HepG2 (cell line): Measurements from ENCODE around the gene KRT38. TPM values are rescaled to one million over a fixed set of nuclear protein-coding genes. Genes with fewer than 3 reads are reported as not detected.

Experiments
- ATAC-seq: fragments of 200-7000 bp; cut with Tn5 transposase; 3 replicates; pipeline ENCODE4 v1.9.1; 2020; ENCODE audit warnings: mild to moderate bottlenecking, moderate library complexity
- BruUV-seq: library from RNA; stranded (reverse); fragments of 400-500 nt; replicated peaks from 2 replicates; lab custom pipeline; 2021; lab: Mats Ljungman, UMichigan
- CTCF ChIA-PET: fragments of 300-600 bp; formaldehyde crosslinking; extraction: SDS; loops from one replicate; lab custom pipeline; 2021; ENCODE audit warnings: low total read pairs, inconsistent platforms, low intra/inter-chr PET ratio; lab: Yijun Ruan, JAX
- POLR2A ChIA-PET: fragments of 350-600 bp; sonication (Branson Sonifier 250); formaldehyde crosslinking; loops from one replicate; lab custom pipeline; 2020; ENCODE audit warnings: antibody characterized with exemption, inconsistent platforms; lab: Yijun Ruan, JAX
- DNase-seq: peaks from one replicate; pipeline ENCODE4 v3.0.0-alpha.2; 2015; ENCODE audit warnings: low spot score
- FAIRE-seq: peaks from 3 replicates; lab custom pipeline; 2011; peaks lifted over from hg19 to GRCh38; lab: Jason Lieb, UNC
- H2AFZ ChIP-seq: one replicate; pipeline ENCODE4 v1.6.1; 2011; ENCODE audit warnings: low read length, inconsistent platforms
- H3K27ac ChIP-seq: fragments of 300-600 bp; 3 replicates; pipeline ENCODE4 v1.8.0; 2011; ENCODE audit warnings: mixed run types, mild to moderate bottlenecking, mixed read lengths, low read length, inconsistent platforms; ENCODE audit not compliant: insufficient read depth; ENCODE audit errors: extremely low read length
- H3K27me3 ChIP-seq, 2 experiments: fragments of 200-600 bp in 1 of 2; 2 replicates in 1 of 2; 3 replicates in 1 of 2; pipeline versions ENCODE4 v1.6.0 to v1.8.0; 2011; ENCODE audit warnings: low read length in 2 of 2, mild to moderate bottlenecking in 2 of 2, moderate library complexity in 2 of 2, inconsistent platforms in 1 of 2; ENCODE audit not compliant: insufficient read depth in 2 of 2, control insufficient read depth in 1 of 2
- H3K36me3 ChIP-seq, 2 experiments: fragments of 200-600 bp in 1 of 2; replicated peaks in 1 of 2; 2 replicates in 1 of 2; 3 replicates in 1 of 2; pipeline versions ENCODE4 v1.5.1 to v1.8.0; 2011; ENCODE audit warnings: low read length in 2 of 2, inconsistent platforms in 1 of 2; ENCODE audit not compliant: insufficient read depth in 2 of 2, control insufficient read depth in 1 of 2
- H3K4me1 ChIP-seq: 2 replicates; pipeline ENCODE4 v1.5.1; 2012; ENCODE audit warnings: low read length, inconsistent platforms; ENCODE audit not compliant: insufficient read depth
- H3K4me2 ChIP-seq: 2 replicates; pipeline ENCODE4 v1.6.0; 2011; ENCODE audit warnings: low read depth, low read length, inconsistent platforms
- H3K4me3 ChIP-seq, 3 experiments: fragments of 200-600 bp in 1 of 3; sonication (generic), shearing (Covaris generic) in 1 of 3; replicated peaks in 1 of 3; 2 replicates each; pipeline ENCODE4 v1.5.1; 2011 to 2016; ENCODE audit warnings: low read length in 3 of 3, inconsistent platforms in 2 of 3, low read depth in 2 of 3, mild to moderate bottlenecking in 2 of 3, control low read depth in 1 of 3, mixed read lengths in 1 of 3; ENCODE audit not compliant: insufficient read depth in 1 of 3
- H3K79me2 ChIP-seq: one replicate; pipeline ENCODE4 v1.6.1; 2011; ENCODE audit warnings: low read length, inconsistent platforms; ENCODE audit not compliant: insufficient read depth
- H3K9ac ChIP-seq: 2 replicates; pipeline ENCODE4 v1.6.0; 2011; ENCODE audit warnings: mild to moderate bottlenecking, low read depth, low read length, inconsistent platforms; ENCODE audit not compliant: insufficient read depth
- H3K9me3 ChIP-seq: 2 replicates; pipeline ENCODE4 v1.5.1; 2012; ENCODE audit warnings: mild to moderate bottlenecking, low read length
- H4K20me1 ChIP-seq: 2 replicates; pipeline ENCODE4 v1.6.0; 2011; ENCODE audit warnings: inconsistent platforms, mild to moderate bottlenecking, low read length, moderate library complexity; ENCODE audit not compliant: insufficient read depth
- EHMT2 ChIP-seq: fragments of 200-600 bp; sonication (generic); IDR thresholded peaks from 2 replicates; pipeline ENCODE4 v1.7.0; 2017; ENCODE audit warnings: antibody characterized with exemption, low read depth, low read length, borderline replicate concordance
- ETV5 ChIP-seq: IDR thresholded peaks from 2 replicates; pipeline ENCODE4 v1.6.1; 2018; ENCODE audit warnings: missing biosample characterization, missing genetic modification reagents, inconsistent platforms, borderline replicate concordance
- HDAC1 ChIP-seq: sonication (generic); formaldehyde crosslinking; IDR thresholded peaks from 2 replicates; pipeline ENCODE4 v1.5.1; 2020; ENCODE audit warnings: mild to moderate bottlenecking, missing genetic modification reagents
- HNRNPH1 ChIP-seq: fragments of 200-400 bp; formaldehyde crosslinking; optimal IDR thresholded peaks from 2 replicates; pipeline ENCODE3; 2017; ENCODE audit warnings: mild to moderate bottlenecking, low read depth, low read length
- NONO ChIP-seq, 2 experiments: fragments of 450-650 bp in 1 of 2; sonication (generic) in 1 of 2; formaldehyde crosslinking in 1 of 2; IDR thresholded peaks in 1 of 2; conservative IDR thresholded peaks in 1 of 2; 2 replicates each; pipeline versions ENCODE4 v1.6.1 to v1.8.0; 2017 to 2022; ENCODE audit warnings: mild to moderate bottlenecking in 1 of 2, missing genetic modification reagents in 1 of 2, moderate library complexity in 1 of 2
- PITX1 ChIP-seq: sonication (generic); formaldehyde crosslinking; IDR thresholded peaks from 2 replicates; pipeline ENCODE4 v1.5.1; 2020; ENCODE audit warnings: mild to moderate bottlenecking, missing genetic modification reagents
- ZNF138 ChIP-seq: sonication (generic); formaldehyde crosslinking; IDR thresholded peaks from 2 replicates; pipeline ENCODE4 v1.5.0; 2020; ENCODE audit warnings: mild to moderate bottlenecking, low read depth, missing genetic modification reagents
- ZNF329 ChIP-seq: sonication (generic); formaldehyde crosslinking; IDR thresholded peaks from 2 replicates; pipeline ENCODE4 v1.9.0; 2021; ENCODE audit warnings: low read depth, mild to moderate bottlenecking, missing genetic modification reagents
- ZNF546 ChIP-seq: sonication (generic); formaldehyde crosslinking; conservative IDR thresholded peaks from 2 replicates; pipeline ENCODE4 v1.8.1; 2023; ENCODE audit warnings: mild to moderate bottlenecking, missing genetic modification reagents
- WGBS: methylation state at CpG from one replicate; pipeline ENCODE4 v1.1.6; 2017; ENCODE audit warnings: low lambda C conversion rate; 5-methylcytosine and 5-hydroxymethylcytosine counted together
- in situ Hi-C: cut with HindIII; loops from 2 replicates; pipeline ENCODE4 v1.10.0; 2017; ENCODE audit warnings: low pct_unique_long_range_greater_than_20kb; ENCODE audit not compliant: extremely low pct_ligation_motif_present
- intact Hi-C: fragments of 100-400 bp; cut with micrococcal nuclease; formaldehyde crosslinking; loops from one replicate; pipeline ENCODE4 v1.10.0; 2022; ENCODE audit not compliant: unreplicated experiment
- polyA plus RNA-seq, 8 experiments: library from polyadenylated mRNA; depleted of rRNA in 3 of 8; stranded (reverse) in 7 of 8; unstranded in 1 of 8; fragments of >200 nt; fragmentation: Illumina TruSeq in 4 of 8; extraction: Trizol in 4 of 8; gene quantifications; 2 replicates each; pipeline versions ENCODE4 v1.2.1 to v1.2.3, GENCODE V29; 2011 to 2016; ENCODE audit warnings: low read depth in 4 of 8, missing spikeins in 1 of 8, mixed read lengths in 1 of 8; ENCODE audit not compliant: insufficient read depth in 1 of 8
- total RNA-seq, 5 experiments: library from RNA; depleted of rRNA; stranded (reverse); fragments of >200 nt; fragmentation: Illumina TruSeq; extraction: Trizol; gene quantifications; 2 replicates each; pipeline ENCODE4 v1.2.3, GENCODE V29; 2016; ENCODE audit warnings: low read depth in 1 of 5
- TF ChIP-seq, protein P1 (sequence below): sonication (generic); formaldehyde crosslinking; IDR thresholded peaks from 2 replicates; pipeline ENCODE4 v1.8.0; 2022; ENCODE audit warnings: missing genetic modification reagents, low read depth, mild to moderate bottlenecking, borderline replicate concordance
- TF ChIP-seq, protein P2 (sequence below), 2 experiments: fragments of 450-650 bp in 1 of 2; sonication (generic) in 1 of 2; formaldehyde crosslinking; IDR thresholded peaks; 2 replicates each; pipeline versions ENCODE4 v1.5.0 to v1.8.0; 2020 to 2022; ENCODE audit warnings: mild to moderate bottlenecking in 1 of 2, missing genetic modification reagents in 1 of 2
- TF ChIP-seq, protein P3 (sequence below): sonication (generic); formaldehyde crosslinking; IDR thresholded peaks from 2 replicates; pipeline ENCODE4 v1.4.0; 2020; ENCODE audit warnings: missing genetic modification reagents

KRT38 gene
- total and polyA plus RNA-seq, 2 of the 13 experiments (the other 11 are each of a cell fraction or from before 2014, with no cell fraction given) = not detected

DNA sequence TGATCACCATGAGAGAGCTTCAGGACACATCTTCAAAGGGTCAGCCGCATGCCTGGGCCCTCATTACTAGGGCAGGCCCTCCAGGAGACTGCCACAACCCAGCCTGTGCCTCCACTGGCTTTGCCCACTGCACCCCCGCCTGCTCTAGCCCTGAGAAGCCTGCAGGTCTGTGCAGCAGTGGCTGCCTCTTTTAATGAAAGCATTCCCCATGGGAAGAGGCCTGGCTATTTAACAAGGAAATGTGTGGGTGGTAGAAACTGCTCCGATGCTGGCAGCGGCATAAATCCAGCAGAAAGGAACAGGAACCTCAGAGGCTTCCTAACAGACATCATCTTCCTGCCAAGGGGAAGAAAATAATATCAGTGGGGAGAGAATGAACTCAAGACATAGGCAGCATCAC lies 26.8 kb upstream of the KRT38 start:
- Histone ChIP-seq H3K36me3 (no peaks in the 10 kb centered on the region), H3K27me3 (peaks cover 2 to 43% of the 10 kb centered on the region in 2 experiments; a peak in 3 of 5 replicates), H3K27ac (no peak overlapping the region), H2AFZ (no peak overlapping the region), H3K79me2 (no peaks in the 10 kb centered on the region), H3K9me3 (no peaks in the 10 kb centered on the region), H4K20me1 (no peaks in the 10 kb centered on the region), H3K9ac (no peak overlapping the region), H3K4me2 (no peak overlapping the region), H3K4me3 (no peak overlapping the region), H3K4me1 (no peaks in the 10 kb centered on the region)
- in situ Hi-C loops = no loop called here
- ATAC-seq (no peak), FAIRE-seq (no peak), DNase-seq (no peak)
- 0% methylated on average over 4 of the region's 4 CpGs for WGBS
- intact Hi-C loops = no loop called here
- no TSS peak for BruUV-seq
- TF ChIP-seq NONO (IDR thresholded peaks at IDR 0.05) (no peak), NONO (CRISPR knock-in tag; conservative IDR thresholded peaks at IDR 0.05) (no peak), ZNF138 (CRISPR knock-in tag) (no peak)
- ChIA-PET CTCF (no interaction called here), POLR2A (no interaction called here)

DNA sequence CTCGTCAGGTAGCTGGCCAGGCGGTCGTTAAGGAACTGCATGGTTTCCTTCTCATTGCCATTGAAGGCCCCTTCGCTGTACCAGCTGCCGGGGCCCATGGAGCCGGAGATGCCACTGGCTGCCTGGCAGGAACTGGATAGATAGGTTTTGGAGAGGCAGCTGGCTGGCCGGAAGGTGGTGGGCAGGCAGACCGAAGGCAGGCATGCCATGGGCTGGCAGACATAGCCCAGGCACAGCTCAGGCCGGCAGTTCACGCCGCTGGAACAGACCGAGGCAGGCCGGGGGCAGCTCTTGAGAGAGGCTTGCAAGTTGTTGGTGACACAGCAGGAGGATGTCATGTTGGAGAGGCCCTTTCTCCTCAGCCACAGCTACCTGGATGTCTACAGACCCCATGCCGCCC lies 26.2 kb upstream of the KRT38 start, which contains the start of gene KRT32:
TSS of gene KRT32 (minus strand) at position 399 of the 400 bp plus-strand sequence. CDS start at position 338, 61 bp downstream.
- no peaks in the 10 kb centered on the region for H3K79me2 ChIP-seq
- no TSS peak for BruUV-seq
- no peaks in the 10 kb centered on the region for H3K4me1 ChIP-seq
- peaks cover 2 to 43% of the 10 kb centered on the region in 2 experiments; a peak in 3 of 5 replicates for H3K27me3 ChIP-seq
- no peak within 1 kb of the TSS for H2AFZ ChIP-seq
- ATAC-seq (no peak), DNase-seq (no peak), FAIRE-seq (no peak)
- H3K9ac ChIP-seq = no peak within 1 kb of the TSS
- H3K4me2 ChIP-seq = no peak within 1 kb of the TSS
- in situ Hi-C loops = no loop called here
- H3K36me3 ChIP-seq = no peaks in the 10 kb centered on the region
- CTCF ChIA-PET = no interaction called here
- no peak within 1 kb of the TSS for H3K4me3 ChIP-seq
- no peak within 1 kb of the TSS for H3K27ac ChIP-seq
- WGBS = 35% methylated on average over 9 of the region's 14 CpGs
- no peaks in the 10 kb centered on the region for H3K9me3 ChIP-seq
- POLR2A ChIA-PET = no interaction called here
- no peaks in the 10 kb centered on the region for H4K20me1 ChIP-seq
- intact Hi-C loops = no loop called here
- TF ChIP-seq HDAC1 (no peak), ZNF329 (CRISPR knock-in tag) (no peak), PITX1 (CRISPR knock-in tag) (no peak), HNRNPH1 (no peak), ZNF546 (CRISPR knock-in tag) (no peak), ETV5 (CRISPR knock-in tag) (no peak), EHMT2 (no peak)
- TF ChIP-seq, protein P1, sequence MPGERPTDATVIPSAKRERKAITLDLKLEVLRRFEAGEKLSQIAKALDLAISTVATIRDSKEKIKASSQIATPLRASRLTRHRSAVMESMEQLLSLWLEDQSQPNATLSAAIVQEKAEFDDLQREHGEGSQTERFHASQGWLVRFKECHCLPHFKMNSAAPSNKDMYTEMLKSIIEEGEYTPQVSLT (CRISPR knock-in tag) = no peak
- TF ChIP-seq, protein P2, sequence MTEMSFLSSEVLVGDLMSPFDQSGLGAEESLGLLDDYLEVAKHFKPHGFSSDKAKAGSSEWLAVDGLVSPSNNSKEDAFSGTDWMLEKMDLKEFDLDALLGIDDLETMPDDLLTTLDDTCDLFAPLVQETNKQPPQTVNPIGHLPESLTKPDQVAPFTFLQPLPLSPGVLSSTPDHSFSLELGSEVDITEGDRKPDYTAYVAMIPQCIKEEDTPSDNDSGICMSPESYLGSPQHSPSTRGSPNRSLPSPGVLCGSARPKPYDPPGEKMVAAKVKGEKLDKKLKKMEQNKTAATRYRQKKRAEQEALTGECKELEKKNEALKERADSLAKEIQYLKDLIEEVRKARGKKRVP (CRISPR knock-in tag; IDR thresholded peaks at IDR 0.05) = no peak
- TF ChIP-seq, protein P3, sequence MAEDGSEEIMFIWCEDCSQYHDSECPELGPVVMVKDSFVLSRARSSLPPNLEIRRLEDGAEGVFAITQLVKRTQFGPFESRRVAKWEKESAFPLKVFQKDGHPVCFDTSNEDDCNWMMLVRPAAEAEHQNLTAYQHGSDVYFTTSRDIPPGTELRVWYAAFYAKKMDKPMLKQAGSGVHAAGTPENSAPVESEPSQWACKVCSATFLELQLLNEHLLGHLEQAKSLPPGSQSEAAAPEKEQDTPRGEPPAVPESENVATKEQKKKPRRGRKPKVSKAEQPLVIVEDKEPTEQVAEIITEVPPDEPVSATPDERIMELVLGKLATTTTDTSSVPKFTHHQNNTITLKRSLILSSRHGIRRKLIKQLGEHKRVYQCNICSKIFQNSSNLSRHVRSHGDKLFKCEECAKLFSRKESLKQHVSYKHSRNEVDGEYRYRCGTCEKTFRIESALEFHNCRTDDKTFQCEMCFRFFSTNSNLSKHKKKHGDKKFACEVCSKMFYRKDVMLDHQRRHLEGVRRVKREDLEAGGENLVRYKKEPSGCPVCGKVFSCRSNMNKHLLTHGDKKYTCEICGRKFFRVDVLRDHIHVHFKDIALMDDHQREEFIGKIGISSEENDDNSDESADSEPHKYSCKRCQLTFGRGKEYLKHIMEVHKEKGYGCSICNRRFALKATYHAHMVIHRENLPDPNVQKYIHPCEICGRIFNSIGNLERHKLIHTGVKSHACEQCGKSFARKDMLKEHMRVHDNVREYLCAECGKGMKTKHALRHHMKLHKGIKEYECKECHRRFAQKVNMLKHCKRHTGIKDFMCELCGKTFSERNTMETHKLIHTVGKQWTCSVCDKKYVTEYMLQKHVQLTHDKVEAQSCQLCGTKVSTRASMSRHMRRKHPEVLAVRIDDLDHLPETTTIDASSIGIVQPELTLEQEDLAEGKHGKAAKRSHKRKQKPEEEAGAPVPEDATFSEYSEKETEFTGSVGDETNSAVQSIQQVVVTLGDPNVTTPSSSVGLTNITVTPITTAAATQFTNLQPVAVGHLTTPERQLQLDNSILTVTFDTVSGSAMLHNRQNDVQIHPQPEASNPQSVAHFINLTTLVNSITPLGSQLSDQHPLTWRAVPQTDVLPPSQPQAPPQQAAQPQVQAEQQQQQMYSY (CRISPR knock-in tag) = no peak
